ENCODE measurements around the gene ZNF598.

GRCh38 chr16:1982013-1982433 is 27.6 kb downstream of the ZNF598 start:
- no peak for TF ChIP-seq EZH2 (IDR thresholded peaks at IDR 0.05; ENCODE audit: insufficient read depth, low read length)
- TF ChIP-seq, protein P1, sequence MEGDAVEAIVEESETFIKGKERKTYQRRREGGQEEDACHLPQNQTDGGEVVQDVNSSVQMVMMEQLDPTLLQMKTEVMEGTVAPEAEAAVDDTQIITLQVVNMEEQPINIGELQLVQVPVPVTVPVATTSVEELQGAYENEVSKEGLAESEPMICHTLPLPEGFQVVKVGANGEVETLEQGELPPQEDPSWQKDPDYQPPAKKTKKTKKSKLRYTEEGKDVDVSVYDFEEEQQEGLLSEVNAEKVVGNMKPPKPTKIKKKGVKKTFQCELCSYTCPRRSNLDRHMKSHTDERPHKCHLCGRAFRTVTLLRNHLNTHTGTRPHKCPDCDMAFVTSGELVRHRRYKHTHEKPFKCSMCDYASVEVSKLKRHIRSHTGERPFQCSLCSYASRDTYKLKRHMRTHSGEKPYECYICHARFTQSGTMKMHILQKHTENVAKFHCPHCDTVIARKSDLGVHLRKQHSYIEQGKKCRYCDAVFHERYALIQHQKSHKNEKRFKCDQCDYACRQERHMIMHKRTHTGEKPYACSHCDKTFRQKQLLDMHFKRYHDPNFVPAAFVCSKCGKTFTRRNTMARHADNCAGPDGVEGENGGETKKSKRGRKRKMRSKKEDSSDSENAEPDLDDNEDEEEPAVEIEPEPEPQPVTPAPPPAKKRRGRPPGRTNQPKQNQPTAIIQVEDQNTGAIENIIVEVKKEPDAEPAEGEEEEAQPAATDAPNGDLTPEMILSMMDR (IDR thresholded peaks at IDR 0.05; ENCODE audit: insufficient read depth, low read depth, low read length), result no peak

All from astrocyte (in vitro differentiated cells and primary cell).